ENCODE data around the gene CHKA.

- TF ChIP-seq CTCF (IDR thresholded peaks at IDR 0.05) (no peak), POLR2AphosphoS5 (IDR thresholded peaks at IDR 0.05; ENCODE audit: insufficient read depth in 1 of 2, low read depth in 1 of 2) (no peak)
Measured at GRCh38 chr11:68036141-68036716, 85.0 kb downstream of the CHKA start.

Data from vagina (tissue), 2 donors.